Stimulated activated CD4-positive, alpha-beta T cell treated with anti-CD3 and anti-CD28 coated beads, Interleukin-2, amount 100 ng/mL, for 4 hours (primary cell): ENCODE results near the gene DPEP2NB.
"Not testable (repeated sequence)": the region's sequence is repeated elsewhere in the genome, so short reads cannot be mapped to it uniquely, and the experiment has no call there.

Experiments used
- DNase-seq: peaks from one replicate; pipeline ENCODE4 v3.0.0-alpha.2; 2020; ENCODE audit warnings: low read depth

DPEP2NB gene

GRCh38 chr16:68013440-68013839 lies 2.3 kb downstream of the DPEP2NB start:
- no peak for DNase-seq

DNA sequence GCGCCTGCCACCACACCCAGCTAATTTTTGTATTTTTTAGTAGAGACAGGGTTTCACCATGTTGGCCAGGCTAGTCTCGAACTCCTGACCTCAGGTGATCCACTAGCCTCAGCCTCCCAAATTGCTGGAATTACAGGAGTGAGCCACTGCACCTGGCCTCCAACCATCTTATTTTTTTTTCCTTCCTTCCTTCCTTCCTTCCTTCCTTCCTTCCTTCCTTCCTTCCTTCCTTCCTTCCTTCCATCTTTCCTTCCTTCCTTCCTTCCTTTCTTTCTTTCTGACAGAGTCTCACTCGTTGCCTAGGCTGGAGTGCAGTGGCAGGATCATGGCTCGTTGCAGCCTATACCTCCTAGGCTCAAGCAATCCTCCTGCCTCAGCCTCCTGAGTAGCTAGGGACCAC lies 5.8 kb downstream of the DPEP2NB start:
- not testable (repeated sequence) for DNase-seq

DNA sequence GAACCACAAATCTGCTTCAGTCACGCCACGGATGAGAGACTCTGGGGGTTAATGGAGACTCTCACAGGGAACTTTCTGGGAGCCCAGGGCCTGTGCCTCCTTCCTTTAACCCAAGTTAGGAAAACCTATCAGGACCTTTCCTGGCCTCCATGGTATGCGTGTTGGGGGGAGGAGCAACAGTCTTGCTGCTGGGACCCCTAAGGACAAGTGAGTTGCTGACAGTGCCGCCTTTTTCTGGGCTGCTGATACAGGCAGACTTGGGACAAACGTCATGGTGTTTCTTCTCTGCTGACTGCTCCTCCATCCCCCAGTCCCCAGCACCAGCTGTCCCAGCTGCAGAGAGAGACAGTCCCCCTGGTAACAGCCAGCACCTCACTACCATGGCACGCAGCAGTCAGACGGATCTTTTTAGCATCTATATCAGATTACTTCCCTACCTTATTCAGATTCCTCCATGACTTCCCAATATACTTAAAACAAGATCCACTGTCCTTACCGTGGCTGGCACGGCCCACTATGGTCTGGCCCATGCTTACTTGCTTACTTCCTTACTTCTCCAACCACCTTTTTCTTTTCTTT lies 6.5 kb downstream of the DPEP2NB start:
- no peak for DNase-seq

- DNase-seq, result no peak
Measured at GRCh38 chr16:68005786-68006286, 9.9 kb downstream of the DPEP2NB start.

DNA sequence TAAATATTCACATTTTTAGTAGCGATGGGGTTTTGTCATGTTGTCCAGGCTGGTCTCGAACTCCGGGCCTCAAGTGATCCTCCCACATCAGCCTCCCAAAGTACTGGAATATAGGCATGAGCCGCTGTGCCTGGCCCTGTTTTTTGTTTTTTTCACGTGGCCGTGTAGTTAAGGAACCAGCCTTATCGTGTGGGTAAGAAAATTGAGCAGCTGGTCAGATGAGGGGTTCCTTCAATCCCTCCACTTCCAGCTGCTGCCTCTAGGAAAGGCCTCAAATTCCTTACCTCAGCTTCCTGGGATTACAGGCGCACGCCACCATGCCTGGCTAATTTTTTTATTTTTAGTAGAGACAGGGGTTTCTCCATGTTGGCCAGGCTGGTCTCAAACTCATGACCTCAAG lies 10.5 kb downstream of the DPEP2NB start:
- DNase-seq, result no peak

DNA sequence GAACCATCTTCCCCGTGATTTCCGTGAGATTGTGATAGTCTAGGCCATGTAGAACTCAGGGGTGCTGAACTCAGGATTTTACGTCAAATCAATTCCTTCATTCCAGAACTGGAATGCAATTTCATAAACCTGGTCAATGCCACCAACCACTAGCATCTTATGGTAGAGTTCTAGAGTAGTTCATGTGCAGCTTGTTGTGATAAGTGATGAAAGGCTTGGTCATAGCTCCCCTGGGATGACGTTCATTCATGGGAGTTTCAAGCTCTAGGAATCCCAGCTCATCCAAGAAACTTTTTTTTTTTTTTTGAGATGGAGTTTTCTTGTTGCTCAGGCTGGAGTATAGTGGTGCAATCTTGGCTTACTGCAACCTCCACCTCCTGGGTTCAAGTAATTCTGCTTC lies 12.7 kb downstream of the DPEP2NB start:
- no peak for DNase-seq

- DNase-seq, result no peak
Measured at GRCh38 chr16:68000450-68000849, 15.3 kb downstream of the DPEP2NB start.

GRCh38 chr16:67999985-68000384 lies 15.7 kb downstream of the DPEP2NB start:
- DNase-seq, result no peak

GRCh38 chr16:67998779-67999688 lies 16.7 kb downstream of the DPEP2NB start, which contains the start of gene DPEP2:
Gene DPEP2 (minus strand): TSS chr16:67999484. CDS start chr16:67993212, 6,272 bp downstream.
- DNase-seq, result not testable (repeated sequence)

DNA sequence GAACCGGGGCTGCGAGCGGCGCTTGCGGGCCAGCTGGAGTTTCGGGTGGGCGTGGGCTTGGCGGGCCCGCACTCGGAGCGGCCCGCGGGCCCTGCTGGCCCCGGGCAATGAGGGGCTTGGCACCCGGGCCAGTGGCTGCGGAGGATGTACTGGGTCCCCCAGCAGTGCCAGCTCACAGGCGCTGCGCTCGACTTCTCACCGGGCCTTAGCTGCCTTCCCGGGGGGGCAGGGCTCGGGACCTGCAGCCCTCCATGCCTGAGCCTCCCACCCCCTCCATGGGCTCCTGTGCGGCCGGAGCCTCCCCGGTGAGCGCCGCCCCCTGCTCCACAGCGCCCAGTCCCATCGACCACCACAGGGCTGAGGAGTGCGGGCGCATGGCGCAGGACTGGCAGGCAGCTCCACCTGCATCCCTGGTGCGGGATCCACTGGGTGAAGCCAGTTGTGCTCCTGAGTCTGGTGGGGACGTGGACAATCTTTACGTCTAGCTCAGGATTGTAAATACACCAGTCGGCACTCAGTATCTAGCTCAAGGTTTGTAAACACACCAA lies 17.4 kb downstream of the DPEP2NB start:
- not testable (repeated sequence) for DNase-seq

GRCh38 chr16:67996666-67997065 lies 19.0 kb downstream of the DPEP2NB start:
- no peak for DNase-seq

DNA sequence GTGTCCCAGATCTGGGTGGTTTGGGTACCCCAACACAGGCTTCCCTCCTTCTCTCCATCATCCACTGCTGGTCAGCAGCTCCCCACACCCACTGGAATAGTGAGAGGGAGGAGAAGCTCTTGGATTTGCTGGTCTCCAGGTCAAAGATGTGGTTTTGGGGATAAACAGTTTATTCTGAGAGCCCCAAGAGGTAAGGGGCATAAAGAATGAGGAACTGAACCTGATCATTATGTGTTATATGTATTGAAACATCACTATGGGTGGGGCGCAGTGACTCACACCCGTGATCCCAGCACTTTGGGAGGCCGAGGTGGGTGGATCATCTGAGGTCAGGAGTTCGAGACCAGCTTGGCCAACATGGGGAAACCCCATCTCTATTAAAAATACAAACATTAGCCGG lies 20.3 kb downstream of the DPEP2NB start:
- no peak for DNase-seq

GRCh38 chr16:67994040-67994408 lies 21.7 kb downstream of the DPEP2NB start:
- DNase-seq, result not testable (repeated sequence)

DNA sequence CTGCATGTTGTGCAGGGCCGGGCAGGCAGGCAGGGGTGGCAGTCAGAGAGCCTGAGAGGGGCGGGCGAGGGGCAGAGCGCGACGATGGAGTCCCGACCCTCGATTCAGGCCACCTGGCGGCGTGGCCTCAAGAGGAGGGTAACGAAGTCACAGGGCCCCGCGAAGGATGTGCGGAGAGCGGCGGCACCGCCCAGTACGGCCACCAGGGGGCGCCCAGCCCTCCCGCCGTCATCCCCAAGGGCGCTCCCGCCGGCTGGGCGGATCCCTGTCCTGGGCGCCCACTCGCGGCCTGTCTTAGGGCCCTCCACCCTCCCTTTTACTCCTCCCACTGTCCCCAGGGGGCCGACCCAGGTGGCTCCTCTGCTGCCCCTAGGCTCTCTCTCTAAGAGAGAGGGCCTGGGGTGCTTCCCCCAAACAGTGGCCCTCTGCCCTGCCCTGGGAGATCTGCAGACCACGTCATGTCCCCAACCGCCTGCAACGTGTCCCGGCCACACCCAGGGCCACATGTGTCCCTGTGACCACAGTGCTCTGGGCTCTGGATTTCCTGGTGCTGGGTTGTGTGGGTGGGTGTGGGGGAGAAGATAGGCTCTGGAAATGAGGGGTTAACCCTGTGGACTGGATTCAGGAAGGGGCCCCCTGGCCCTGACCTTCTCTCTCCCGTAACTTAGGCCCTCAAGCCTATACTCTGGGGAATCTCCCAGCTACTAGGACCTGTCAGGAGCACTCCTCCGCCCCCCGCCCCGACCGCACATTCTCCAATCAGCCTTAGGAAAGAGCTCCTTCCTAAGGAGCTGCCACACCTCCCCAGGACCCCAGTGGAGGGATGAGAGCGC lies 22.3 kb downstream of the DPEP2NB start:
- DNase-seq, result peak; percentile 67

GRCh38 chr16:67992661-67993206 lies 23.0 kb downstream of the DPEP2NB start:
- DNase-seq, result no peak

DNA sequence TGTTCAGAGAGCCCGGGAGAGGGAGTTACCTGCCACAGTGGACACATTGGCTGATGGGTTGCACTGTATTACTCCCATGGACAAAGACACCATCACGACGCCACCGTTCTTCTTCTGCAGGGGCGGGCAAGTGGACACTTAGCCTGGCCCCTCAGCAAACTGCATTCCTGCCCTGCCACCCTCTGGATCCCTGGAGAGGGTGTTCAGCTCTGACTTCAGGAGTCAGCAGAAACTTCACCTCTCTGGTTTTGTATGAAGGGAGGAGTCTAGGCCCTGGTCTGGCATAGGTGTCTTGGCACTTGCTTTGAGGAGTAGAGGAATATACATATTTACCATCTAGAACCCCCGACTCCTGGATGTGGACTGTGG lies 25.7 kb downstream of the DPEP2NB start:
- DNase-seq, result no peak

GRCh38 chr16:67989322-67990017 lies 26.2 kb downstream of the DPEP2NB start:
- DNase-seq, result no peak

GRCh38 chr16:67988675-67989074 lies 27.0 kb downstream of the DPEP2NB start:
- no peak for DNase-seq

DNA sequence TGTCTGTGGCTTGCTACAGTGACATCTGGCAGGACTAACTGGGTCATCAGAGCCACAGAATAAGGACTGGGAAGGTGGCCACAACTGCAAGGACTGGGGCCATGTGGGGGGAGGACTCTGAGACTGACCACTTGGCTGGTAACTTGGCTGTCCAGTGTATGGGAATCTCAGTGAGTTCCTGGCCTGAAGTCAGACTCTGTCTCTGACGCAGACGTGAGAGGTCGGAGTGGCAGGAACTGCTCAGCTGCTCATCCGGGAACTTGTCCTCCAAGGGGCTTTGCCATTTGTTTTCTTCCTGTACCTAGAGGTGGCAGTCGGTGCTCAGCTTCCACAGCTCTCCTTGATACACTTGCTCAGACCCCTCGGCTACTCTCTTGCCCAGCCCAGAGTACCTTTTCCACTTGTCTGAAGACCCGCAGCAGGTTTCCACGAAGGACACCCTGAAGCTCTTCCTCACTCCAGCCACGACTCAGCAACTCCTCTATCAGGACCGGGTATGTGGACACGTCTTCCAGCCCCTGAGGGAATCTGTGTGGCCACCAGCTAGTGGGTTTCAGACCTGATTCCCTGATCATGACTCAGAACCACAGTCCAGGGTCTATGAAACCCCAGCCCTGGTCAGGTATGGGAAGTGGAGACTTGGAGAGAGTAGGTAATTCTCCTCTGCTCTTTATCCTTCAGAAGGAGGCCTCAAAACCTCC lies 28.1 kb downstream of the DPEP2NB start:
- no peak for DNase-seq

GRCh38 chr16:67986949-67987348 lies 28.8 kb downstream of the DPEP2NB start:
- no peak for DNase-seq
